ENCODE results near the gene TDRD1.

DNA sequence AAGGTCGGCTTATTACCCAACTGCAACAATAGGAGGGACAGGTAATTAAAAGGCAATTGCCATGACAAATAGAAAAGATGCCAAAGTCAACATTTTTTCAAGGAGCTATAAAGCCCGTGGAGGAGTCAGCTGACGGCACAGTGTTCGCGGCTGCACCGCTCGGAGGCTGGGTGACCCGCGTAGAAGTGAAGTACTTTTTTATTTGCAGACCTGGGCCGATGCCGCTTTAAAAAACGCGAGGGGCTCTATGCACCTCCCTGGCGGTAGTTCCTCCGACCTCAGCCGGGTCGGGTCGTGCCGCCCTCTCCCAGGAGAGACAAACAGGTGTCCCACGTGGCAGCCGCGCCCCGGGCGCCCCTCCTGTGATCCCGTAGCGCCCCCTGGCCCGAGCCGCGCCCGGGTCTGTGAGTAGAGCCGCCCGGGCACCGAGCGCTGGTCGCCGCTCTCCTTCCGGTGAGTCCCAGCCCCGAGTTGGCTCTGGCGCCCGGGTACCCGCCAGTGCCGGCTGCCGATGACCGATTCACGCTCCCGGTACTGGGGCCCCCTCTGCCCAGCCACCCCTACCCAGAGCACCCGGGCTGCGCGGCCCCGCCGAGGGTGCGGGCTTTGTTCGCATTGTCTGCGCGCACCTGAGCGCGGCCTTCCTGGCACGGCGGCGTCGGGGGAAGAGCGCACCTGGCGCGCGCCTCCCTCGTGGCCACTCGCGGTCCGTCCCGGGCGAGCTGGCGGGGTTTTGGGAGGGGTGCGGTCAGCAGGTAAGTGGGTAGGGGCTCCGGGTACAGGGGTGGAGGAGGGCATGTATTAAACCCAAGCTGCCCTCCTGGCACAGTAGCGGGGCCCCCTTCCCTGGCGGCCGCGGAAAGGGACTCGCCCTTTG lies 60.2 kb downstream of the TDRD1 start, which contains the start of gene VWA2:
- TF ChIP-seq, protein P1, sequence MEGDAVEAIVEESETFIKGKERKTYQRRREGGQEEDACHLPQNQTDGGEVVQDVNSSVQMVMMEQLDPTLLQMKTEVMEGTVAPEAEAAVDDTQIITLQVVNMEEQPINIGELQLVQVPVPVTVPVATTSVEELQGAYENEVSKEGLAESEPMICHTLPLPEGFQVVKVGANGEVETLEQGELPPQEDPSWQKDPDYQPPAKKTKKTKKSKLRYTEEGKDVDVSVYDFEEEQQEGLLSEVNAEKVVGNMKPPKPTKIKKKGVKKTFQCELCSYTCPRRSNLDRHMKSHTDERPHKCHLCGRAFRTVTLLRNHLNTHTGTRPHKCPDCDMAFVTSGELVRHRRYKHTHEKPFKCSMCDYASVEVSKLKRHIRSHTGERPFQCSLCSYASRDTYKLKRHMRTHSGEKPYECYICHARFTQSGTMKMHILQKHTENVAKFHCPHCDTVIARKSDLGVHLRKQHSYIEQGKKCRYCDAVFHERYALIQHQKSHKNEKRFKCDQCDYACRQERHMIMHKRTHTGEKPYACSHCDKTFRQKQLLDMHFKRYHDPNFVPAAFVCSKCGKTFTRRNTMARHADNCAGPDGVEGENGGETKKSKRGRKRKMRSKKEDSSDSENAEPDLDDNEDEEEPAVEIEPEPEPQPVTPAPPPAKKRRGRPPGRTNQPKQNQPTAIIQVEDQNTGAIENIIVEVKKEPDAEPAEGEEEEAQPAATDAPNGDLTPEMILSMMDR (IDR thresholded peaks at IDR 0.05): no peak
- TF ChIP-seq POLR2A (IDR thresholded peaks at IDR 0.05) (no peak), EP300 (IDR thresholded peaks at IDR 0.05) (no peak)

Data from tibial nerve (tissue), 4 donors.